ENCODE measurements around the gene MAMSTR.

Gene MAMSTR

GRCh38 chr19:48674921-48675824 is 44.4 kb downstream of the MAMSTR start (continued):
- TF ChIP-seq ZNF280C (tag by site-specific recombination; IDR thresholded peaks at IDR 0.05), result no peak
- no peak for TF ChIP-seq ZNF785 (tag by site-specific recombination; IDR thresholded peaks at IDR 0.05)
- TF ChIP-seq ZNF10 (tag by site-specific recombination; IDR thresholded peaks at IDR 0.05), result no peak
- TF ChIP-seq ZNF140 (tag by site-specific recombination; IDR thresholded peaks at IDR 0.05), result no peak
- TF ChIP-seq ZBTB48 (tag by site-specific recombination; IDR thresholded peaks at IDR 0.05), result no peak
- TF ChIP-seq ZNF133 (tag by site-specific recombination; IDR thresholded peaks at IDR 0.05), result no peak
- TF ChIP-seq ZNF677 (tag by site-specific recombination; IDR thresholded peaks at IDR 0.05), result no peak
- no peak for TF ChIP-seq GLI4 (tag by site-specific recombination; IDR thresholded peaks at IDR 0.05)
- no peak for TF ChIP-seq ZFHX2 (tag by site-specific recombination; conservative IDR thresholded peaks at IDR 0.05)
- TF ChIP-seq BCL11A (tag by site-specific recombination; IDR thresholded peaks at IDR 0.05; ENCODE audit: low read depth), result no peak
- TF ChIP-seq ZFP69B (tag by site-specific recombination; IDR thresholded peaks at IDR 0.05), result 0 out of 2 replicates have a peak, but pooled peaks have one; percentile 17
- TF ChIP-seq ZNF394 (tag by site-specific recombination; IDR thresholded peaks at IDR 0.05; ENCODE audit: borderline replicate concordance), result peak; percentile 88
- TF ChIP-seq SP3 (tag by site-specific recombination; IDR thresholded peaks at IDR 0.05), result peak; percentile 24; the same call in 1 of the 2 replicates
- peak; percentile 46; the same call in 1 of the 2 replicates for TF ChIP-seq ZNF561 (tag by site-specific recombination; IDR thresholded peaks at IDR 0.05; ENCODE audit: borderline replicate concordance)
- TF ChIP-seq ZBTB11 (tag by site-specific recombination; conservative IDR thresholded peaks at IDR 0.05; ENCODE audit: low read depth), result no peak
- no peak for TF ChIP-seq BCL6B (tag by site-specific recombination; IDR thresholded peaks at IDR 0.05)
- TF ChIP-seq PRDM2 (tag by site-specific recombination; IDR thresholded peaks at IDR 0.05; ENCODE audit: borderline replicate concordance), result no peak
- no peak for TF ChIP-seq RBAK (tag by site-specific recombination; IDR thresholded peaks at IDR 0.05)
- no peak for TF ChIP-seq PATZ1 (tag by site-specific recombination; IDR thresholded peaks at IDR 0.05)
- no peak for TF ChIP-seq AEBP2 (tag by site-specific recombination; IDR thresholded peaks at IDR 0.05; ENCODE audit: borderline replicate concordance)
- no peak for TF ChIP-seq ZNF555 (tag by site-specific recombination; conservative IDR thresholded peaks at IDR 0.05)
- no peak for TF ChIP-seq ZNF544 (tag by site-specific recombination; IDR thresholded peaks at IDR 0.05)
